Adrenal gland (tissue), 12 donors: ENCODE results near the gene BTBD18. TPM values are rescaled to one million over a fixed set of nuclear protein-coding genes. Genes with fewer than 3 reads are reported as not detected.

Source experiments
- DNase-seq, 7 donors: peaks; one replicate each; pipeline ENCODE4 v3.0.0-alpha.2; 2019 to 2020
- H3K27ac ChIP-seq, 5 donors: fragments of 200-600 bp; sonication (generic) in 4 of 5; 1 replicate in 3 of 5; 2 replicates in 2 of 5; pipeline versions ENCODE4 v1.5.1 to v1.8.0; 2016 to 2020; ENCODE audit warnings: mild to moderate bottlenecking in 1 of 5
- H3K27me3 ChIP-seq: fragments of 200-600 bp; 2 replicates; pipeline ENCODE4 v1.8.0; 2021
- H3K36me3 ChIP-seq, 2 donors: fragments of 200-600 bp; replicated peaks in 1 of 2; 1 replicate in 1 of 2; 2 replicates in 1 of 2; pipeline versions ENCODE4 v1.5.1 to v1.8.0; 2018 to 2022
- H3K4me1 ChIP-seq, 2 donors: fragments of 200-600 bp; replicated peaks in 1 of 2; 1 replicate in 1 of 2; 2 replicates in 1 of 2; pipeline versions ENCODE4 v1.5.1 to v1.8.0; 2018 to 2021
- H3K4me3 ChIP-seq, 4 donors: fragments of 200-600 bp; sonication (generic) in 3 of 4; one replicate each; pipeline ENCODE4 v1.5.1; 2016 to 2018
- H3K9me3 ChIP-seq, 3 donors: fragments of 200-600 bp; sonication (generic) in 1 of 3; replicated peaks in 1 of 3; 1 replicate in 2 of 3; 2 replicates in 1 of 3; pipeline versions ENCODE4 v1.5.1 to v1.8.0; 2016 to 2021
- POLR2A ChIP-seq, 2 donors: fragments of 450-650 bp; IDR thresholded peaks; one replicate each; pipeline ENCODE4 v1.6.1; 2017; ENCODE audit warnings: antibody characterized with exemption in 2 of 2, mild to moderate bottlenecking in 2 of 2, moderate library complexity in 1 of 2
- WGBS, 4 donors: extraction: QIAGEN DNeasy Blood & Tissue Kit in 2 of 4; methylation state at CpG; one replicate each; pipeline versions ENCODE4 v1.1.5 to v1.1.7; 2013 to 2017; 5-methylcytosine and 5-hydroxymethylcytosine counted together
- intact Hi-C, 2 donors: fragments of 100-400 bp; cut with DNase I; formaldehyde crosslinking; loops; one replicate each; pipeline versions ENCODE4 v1.14.1 to v1.15.0; 2022 to 2023
- polyA plus RNA-seq, 3 donors: library from polyadenylated mRNA; stranded (reverse); fragments of 200-250 nt in 2 of 3; fragments of 350-450 nt in 1 of 3; fragmentation: Illumina TruSeq in 1 of 3; extraction: RNeasy Lipid Tissue Mini Kit (QIAGEN cat#74804) in 1 of 3; gene quantifications; one replicate each; pipeline ENCODE4 v1.2.3, GENCODE V29; 2013 to 2014
- total RNA-seq, 9 donors: library from RNA; depleted of rRNA in 4 of 9; stranded (reverse); fragments of >200 nt in 4 of 9; fragments of 120-200 nt in 1 of 9; fragmentation: NEBNext Ultra II Directional in 1 of 9; extraction: Animal tissue kit (Norgen Biotek cat#: 25700) in 1 of 9; gene quantifications; one replicate each; pipeline versions ENCODE4 v1.1.0 to v1.2.4, GENCODE V29; 2013 to 2023
- TF ChIP-seq, protein P1 (sequence below), 6 experiments: fragments of 450-650 bp in 4 of 6; fragments of 200-600 bp in 2 of 6; sonication (generic) in 1 of 6; IDR thresholded peaks; 1 replicate in 5 of 6; 2 replicates in 1 of 6; pipeline versions ENCODE4 v1.5.1 to v1.8.0; 2016 to 2021; ENCODE audit warnings: antibody characterized with exemption in 6 of 6, mild to moderate bottlenecking in 2 of 6, moderate library complexity in 1 of 6
- donor health status: healthy with polysubstance abuse.
- donor health status: Bipolar disorder and iron deficiency.
- donor health status: DM: yes; HTN: yes; CAD: no.
- donor health status: DM: no; HTN: no; CAD: no.
- donor health status: DM: no; HTN: no; CAD: no.
- donor health status: DM: yes; HTN: yes; CAD: no.

BTBD18 gene
- total and polyA plus RNA-seq, 12 donors, result not detected

DNA sequence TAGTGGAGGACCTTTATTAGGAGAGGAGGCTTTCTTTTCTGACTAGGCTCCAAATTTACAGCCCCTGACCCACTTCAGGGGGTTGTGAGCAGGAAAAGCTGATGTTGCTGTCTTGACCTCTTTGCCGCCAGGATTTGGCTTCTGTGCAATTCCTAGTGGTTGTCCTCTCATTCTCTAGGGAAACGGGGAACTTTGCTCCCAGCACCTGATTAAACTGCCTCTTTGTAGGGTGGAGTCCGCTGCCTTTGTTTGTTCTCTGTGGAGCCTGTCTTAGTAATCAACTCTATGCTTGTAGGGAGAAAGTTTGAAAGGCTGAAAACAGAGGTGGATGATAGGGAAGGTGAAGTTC lies 26.3 kb upstream of the BTBD18 start:
- no peak for TF ChIP-seq POLR2A (IDR thresholded peaks at IDR 0.05)
- TF ChIP-seq, protein P1, sequence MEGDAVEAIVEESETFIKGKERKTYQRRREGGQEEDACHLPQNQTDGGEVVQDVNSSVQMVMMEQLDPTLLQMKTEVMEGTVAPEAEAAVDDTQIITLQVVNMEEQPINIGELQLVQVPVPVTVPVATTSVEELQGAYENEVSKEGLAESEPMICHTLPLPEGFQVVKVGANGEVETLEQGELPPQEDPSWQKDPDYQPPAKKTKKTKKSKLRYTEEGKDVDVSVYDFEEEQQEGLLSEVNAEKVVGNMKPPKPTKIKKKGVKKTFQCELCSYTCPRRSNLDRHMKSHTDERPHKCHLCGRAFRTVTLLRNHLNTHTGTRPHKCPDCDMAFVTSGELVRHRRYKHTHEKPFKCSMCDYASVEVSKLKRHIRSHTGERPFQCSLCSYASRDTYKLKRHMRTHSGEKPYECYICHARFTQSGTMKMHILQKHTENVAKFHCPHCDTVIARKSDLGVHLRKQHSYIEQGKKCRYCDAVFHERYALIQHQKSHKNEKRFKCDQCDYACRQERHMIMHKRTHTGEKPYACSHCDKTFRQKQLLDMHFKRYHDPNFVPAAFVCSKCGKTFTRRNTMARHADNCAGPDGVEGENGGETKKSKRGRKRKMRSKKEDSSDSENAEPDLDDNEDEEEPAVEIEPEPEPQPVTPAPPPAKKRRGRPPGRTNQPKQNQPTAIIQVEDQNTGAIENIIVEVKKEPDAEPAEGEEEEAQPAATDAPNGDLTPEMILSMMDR (IDR thresholded peaks at IDR 0.05), result no peak
- DNase-seq, result no peak
- Histone ChIP-seq H3K4me1 (peaks cover 69 to 98% of the 10 kb centered on the region in 2 donors), H3K27ac (peak overlapping the region; percentile 66 to 92 (median 82)), H3K4me3 (peak overlapping the region in 1 of 4 donors; percentile 17), H3K36me3 (no peaks in the 10 kb centered on the region), H3K27me3 (no peaks in the 10 kb centered on the region), H3K9me3 (no peaks in the 10 kb centered on the region)
- intact Hi-C loops, result no loop called here
- WGBS, 4 donors, result 23 to 38% (median 27%) methylated on average over 3 of the region's 3 CpGs

DNA sequence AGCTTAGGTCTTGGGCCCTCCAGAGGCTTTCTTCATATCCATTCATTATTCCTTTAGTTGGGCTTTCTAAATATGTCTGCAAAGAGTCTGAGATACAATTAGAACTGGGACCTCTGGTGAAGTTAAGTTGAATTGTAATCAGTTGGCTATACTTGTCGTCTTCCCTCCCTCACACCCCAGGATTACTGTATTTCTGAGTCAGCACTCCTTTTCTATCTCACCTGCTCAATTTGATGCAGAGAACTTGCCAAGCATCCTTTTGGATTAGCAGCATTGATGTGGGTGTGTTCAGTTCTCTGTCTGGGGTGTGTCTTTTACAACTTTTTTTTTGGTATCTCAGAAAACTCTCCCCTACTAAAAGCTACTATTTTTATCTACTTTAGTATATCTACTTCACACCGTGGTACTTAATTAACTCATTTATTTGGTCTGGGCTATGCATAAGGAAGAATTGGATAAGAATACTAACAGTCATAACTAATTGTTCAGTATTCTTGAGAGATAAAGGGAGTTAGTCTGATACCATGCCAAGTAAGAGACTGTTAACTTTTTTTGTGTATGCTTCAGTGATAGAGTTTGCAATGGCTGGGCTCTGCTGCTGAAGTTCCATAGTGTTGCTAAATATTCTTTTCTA lies 25.1 kb upstream of the BTBD18 start:
- TF ChIP-seq, protein P1 (IDR thresholded peaks at IDR 0.05), result no peak
- TF ChIP-seq POLR2A (IDR thresholded peaks at IDR 0.05), result no peak

DNA sequence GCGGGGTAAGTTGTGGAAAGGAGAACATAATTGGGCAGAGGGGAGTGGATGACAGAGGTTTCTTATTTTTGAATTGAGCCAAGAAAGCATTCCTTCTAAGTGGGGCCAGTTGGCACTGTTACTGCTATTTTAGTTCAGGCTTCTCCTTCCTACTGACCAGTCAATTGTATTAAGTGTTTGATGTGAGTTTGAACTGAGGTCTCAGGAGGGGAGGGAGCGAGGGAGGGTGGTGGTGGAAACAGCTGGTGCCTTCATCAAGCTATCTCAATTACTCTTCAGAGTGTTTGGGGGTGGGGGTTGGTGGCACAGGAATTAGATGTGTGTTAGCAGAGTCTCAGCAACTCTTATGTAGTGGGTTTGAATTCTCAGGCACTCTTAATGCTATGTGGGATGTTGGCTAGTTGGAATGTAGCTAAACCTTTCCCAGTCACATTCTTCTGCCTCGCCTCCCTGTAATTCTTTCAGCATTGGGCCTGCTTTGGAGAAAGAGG lies 24.5 kb upstream of the BTBD18 start:
- TF ChIP-seq, protein P1 (IDR thresholded peaks at IDR 0.05), result no peak
- no peak for TF ChIP-seq POLR2A (IDR thresholded peaks at IDR 0.05)
- no peaks in the 10 kb centered on the region for H3K9me3 ChIP-seq
- peak overlapping the region in 4 of 5 donors; percentile 12 to 92 (median 79) for H3K27ac ChIP-seq
- intact Hi-C loops, result no loop called here
- H3K27me3 ChIP-seq, result no peaks in the 10 kb centered on the region
- H3K4me1 ChIP-seq, result peaks cover 72 to 90% of the 10 kb centered on the region in 2 donors
- WGBS, 4 donors, result 61 to 78% (median 72%) methylated on average over 3 of the region's 3 CpGs
- no peaks in the 10 kb centered on the region for H3K36me3 ChIP-seq
- DNase-seq, result no peak
- peak overlapping the region in 1 of 4 donors; percentile 9 for H3K4me3 ChIP-seq

More for the DNA sequence above, 25.1 kb upstream of the BTBD18 start:
- DNase-seq, result no peak
- Histone ChIP-seq H3K4me1 (peaks cover 76 to 97% of the 10 kb centered on the region in 2 donors), H3K9me3 (no peaks in the 10 kb centered on the region), H3K27ac (peak overlapping the region in 4 of 5 donors; percentile 76 to 92 (median 84)), H3K27me3 (no peaks in the 10 kb centered on the region), H3K36me3 (no peaks in the 10 kb centered on the region), H3K4me3 (no peak overlapping the region)
- intact Hi-C loops, result no loop called here
- 23 to 49% (median 31%) methylated on average over 2 of the region's 2 CpGs for WGBS, 4 donors

DNA sequence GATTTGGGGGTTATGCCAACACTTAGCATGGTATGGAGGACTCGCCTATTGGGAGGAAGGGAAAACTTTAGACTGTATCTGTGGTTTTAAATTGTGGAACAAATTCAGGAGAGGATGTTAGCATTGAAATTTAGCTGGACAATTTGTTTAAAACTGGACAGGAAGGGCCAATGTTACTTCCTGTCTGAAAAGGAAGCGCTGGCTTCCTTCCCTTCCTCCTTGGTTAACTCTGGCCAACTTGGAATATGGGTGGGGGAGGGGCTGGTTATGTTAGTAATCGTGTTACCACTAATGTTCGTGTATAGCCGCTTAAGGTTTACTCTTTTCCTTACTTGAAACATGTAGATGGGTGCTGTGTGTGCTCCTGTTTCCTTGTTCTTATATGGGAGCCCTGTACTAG lies 23.9 kb upstream of the BTBD18 start:
- intact Hi-C loops, result no loop called here
- H3K4me3 ChIP-seq, result peak overlapping the region in 1 of 4 donors; percentile 9
- no peaks in the 10 kb centered on the region for H3K36me3 ChIP-seq
- H3K27me3 ChIP-seq, result no peaks in the 10 kb centered on the region
- WGBS, 4 donors, result 45 to 61% (median 51%) methylated on average over 5 of the region's 5 CpGs
- H3K27ac ChIP-seq, result peak overlapping the region in 4 of 5 donors; percentile 12 to 92 (median 79)
- peaks cover 73 to 92% of the 10 kb centered on the region in 2 donors for H3K4me1 ChIP-seq
- H3K9me3 ChIP-seq, result no peaks in the 10 kb centered on the region
- DNase-seq, result peak in 1 of 7 donors; percentile 49
- TF ChIP-seq, protein P1 (IDR thresholded peaks at IDR 0.05), result no peak
- TF ChIP-seq POLR2A (IDR thresholded peaks at IDR 0.05), result no peak
